ENCODE data around the gene WFIKKN2. TPM values are rescaled to one million over a fixed set of nuclear protein-coding genes. Genes with fewer than 3 reads are reported as not detected.

Gene WFIKKN2
- total RNA-seq, 1 experiment from 2014 or later: not detected

DNA sequence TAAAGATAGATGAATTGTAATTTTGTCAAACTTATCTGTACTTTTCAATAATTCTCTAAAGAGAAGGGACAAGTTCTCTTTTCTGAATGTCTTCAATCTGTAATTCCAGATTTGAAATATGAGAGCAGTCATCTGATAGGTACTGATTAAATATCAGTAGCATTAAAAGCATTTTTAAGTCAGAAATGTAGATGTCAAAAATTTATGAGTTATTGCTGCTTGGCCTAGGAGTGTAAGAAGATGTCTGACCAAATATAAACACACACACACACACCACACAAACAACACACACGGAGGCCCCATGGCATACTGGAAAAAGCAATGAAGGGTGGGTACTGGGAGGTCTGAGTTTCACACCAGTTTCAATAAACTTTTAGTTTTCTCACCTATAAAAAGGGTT lies 33.2 kb downstream of the WFIKKN2 start:
- no peak for DNase-seq
- Histone ChIP-seq H3K4me3 (ENCODE audit: low read depth, low read length) (peak overlapping the region; percentile 63), H3K4me1 (peaks cover 15% of the 10 kb centered on the region), H3K36me3 (ENCODE audit: control insufficient read depth, insufficient read depth, low read length) (peaks cover under 1% of the 10 kb centered on the region), H3K27me3 (replicated peaks; ENCODE audit: control insufficient read depth, insufficient read depth, low read length) (no peaks in the 10 kb centered on the region), H3K9me3 (no peaks in the 10 kb centered on the region)
- Mint-ChIP-seq H3K9me3 (ENCODE audit: unreplicated experiment) (no peaks in the 10 kb centered on the region), H3K4me3 (ENCODE audit: unreplicated experiment) (peak overlapping the region; percentile 79), H3K27me3 (ENCODE audit: insufficient read depth, unreplicated experiment) (no peaks in the 10 kb centered on the region), H3K36me3 (ENCODE audit: insufficient read depth, unreplicated experiment) (peaks cover 42% of the 10 kb centered on the region), H3K27ac (ENCODE audit: unreplicated experiment) (peak overlapping the region; percentile 95), H3K4me1 (ENCODE audit: low read depth, unreplicated experiment) (peaks cover 16% of the 10 kb centered on the region)
- ChIA-PET POLR2A (no interaction called here), CTCF (interaction anchor here (1.1 kb wide), 1 partner anchor 16 kb away, joined by 5 read pairs; no protein-coding TSS in a partner anchor)
- intact Hi-C loops (cut with micrococcal nuclease; ENCODE audit: unreplicated experiment): loop anchor here (5.0 kb wide), 2 partner anchors 284 to 299 kb away; partner anchors contain the start of genes NME1 and NME2
- no TSS peak for BruUV-seq (replicated peaks)
- TF ChIP-seq, protein P1, sequence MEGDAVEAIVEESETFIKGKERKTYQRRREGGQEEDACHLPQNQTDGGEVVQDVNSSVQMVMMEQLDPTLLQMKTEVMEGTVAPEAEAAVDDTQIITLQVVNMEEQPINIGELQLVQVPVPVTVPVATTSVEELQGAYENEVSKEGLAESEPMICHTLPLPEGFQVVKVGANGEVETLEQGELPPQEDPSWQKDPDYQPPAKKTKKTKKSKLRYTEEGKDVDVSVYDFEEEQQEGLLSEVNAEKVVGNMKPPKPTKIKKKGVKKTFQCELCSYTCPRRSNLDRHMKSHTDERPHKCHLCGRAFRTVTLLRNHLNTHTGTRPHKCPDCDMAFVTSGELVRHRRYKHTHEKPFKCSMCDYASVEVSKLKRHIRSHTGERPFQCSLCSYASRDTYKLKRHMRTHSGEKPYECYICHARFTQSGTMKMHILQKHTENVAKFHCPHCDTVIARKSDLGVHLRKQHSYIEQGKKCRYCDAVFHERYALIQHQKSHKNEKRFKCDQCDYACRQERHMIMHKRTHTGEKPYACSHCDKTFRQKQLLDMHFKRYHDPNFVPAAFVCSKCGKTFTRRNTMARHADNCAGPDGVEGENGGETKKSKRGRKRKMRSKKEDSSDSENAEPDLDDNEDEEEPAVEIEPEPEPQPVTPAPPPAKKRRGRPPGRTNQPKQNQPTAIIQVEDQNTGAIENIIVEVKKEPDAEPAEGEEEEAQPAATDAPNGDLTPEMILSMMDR (IDR thresholded peaks at IDR 0.05; ENCODE audit: insufficient read depth in 1 of 2, low read depth in 1 of 2, low read length in 1 of 2, severe bottlenecking in 1 of 2, unreplicated experiment in 1 of 2): no peak

DNA sequence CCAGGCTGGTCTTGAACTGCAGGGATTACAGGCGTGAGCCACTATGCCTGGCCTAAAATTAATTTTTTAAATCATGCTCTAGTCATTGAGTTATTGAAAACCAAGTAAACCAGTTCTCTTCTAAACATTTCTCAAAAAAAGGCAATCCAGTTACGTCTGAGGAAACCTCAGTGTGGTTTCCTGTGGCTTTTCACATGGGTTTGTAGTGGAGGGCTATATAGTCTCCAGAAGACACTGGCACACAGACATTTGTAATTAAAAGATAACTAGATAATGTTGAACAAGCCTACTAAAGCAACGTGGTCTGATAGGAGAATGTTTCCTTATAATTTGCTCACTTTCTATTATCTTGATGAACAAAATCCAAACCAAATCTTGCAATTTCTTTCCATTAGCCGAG lies 36.0 kb downstream of the WFIKKN2 start:
- ChIA-PET CTCF (interaction anchor here (1.2 to 1.6 kb wide), 3 partner anchors 13 to 79 kb away, joined by 4 to 6 read pairs (median 4); no protein-coding TSS in a partner anchor), POLR2A (interaction anchor here (2.5 kb wide), 1 partner anchor 13 kb away, joined by 9 read pairs; no protein-coding TSS in a partner anchor)
- Histone ChIP-seq H3K27me3 (replicated peaks; ENCODE audit: control insufficient read depth, insufficient read depth, low read length) (no peaks in the 10 kb centered on the region), H3K9me3 (no peaks in the 10 kb centered on the region), H3K36me3 (ENCODE audit: control insufficient read depth, insufficient read depth, low read length) (no peaks in the 10 kb centered on the region), H3K4me3 (ENCODE audit: low read depth, low read length) (no peak overlapping the region), H3K4me1 (peaks cover 8% of the 10 kb centered on the region)
- no peak overlapping the region for H3K4me3 Mint-ChIP-seq (ENCODE audit: unreplicated experiment)
- H3K4me1 Mint-ChIP-seq (ENCODE audit: low read depth, unreplicated experiment): peaks cover 5% of the 10 kb centered on the region
- H3K9me3 Mint-ChIP-seq (ENCODE audit: unreplicated experiment): no peaks in the 10 kb centered on the region
- no peak for DNase-seq
- peaks cover 18% of the 10 kb centered on the region for H3K36me3 Mint-ChIP-seq (ENCODE audit: insufficient read depth, unreplicated experiment)
- no TSS peak for BruUV-seq (replicated peaks)
- intact Hi-C loops (cut with micrococcal nuclease; ENCODE audit: unreplicated experiment): no loop called here
- no peak overlapping the region for H3K27ac Mint-ChIP-seq (ENCODE audit: unreplicated experiment)
- TF ChIP-seq, protein P1 (IDR thresholded peaks at IDR 0.05; ENCODE audit: insufficient read depth in 1 of 2, low read depth in 1 of 2, low read length in 1 of 2, severe bottlenecking in 1 of 2, unreplicated experiment in 1 of 2): no peak
- no peaks in the 10 kb centered on the region for H3K27me3 Mint-ChIP-seq (ENCODE audit: insufficient read depth, unreplicated experiment)

DNA sequence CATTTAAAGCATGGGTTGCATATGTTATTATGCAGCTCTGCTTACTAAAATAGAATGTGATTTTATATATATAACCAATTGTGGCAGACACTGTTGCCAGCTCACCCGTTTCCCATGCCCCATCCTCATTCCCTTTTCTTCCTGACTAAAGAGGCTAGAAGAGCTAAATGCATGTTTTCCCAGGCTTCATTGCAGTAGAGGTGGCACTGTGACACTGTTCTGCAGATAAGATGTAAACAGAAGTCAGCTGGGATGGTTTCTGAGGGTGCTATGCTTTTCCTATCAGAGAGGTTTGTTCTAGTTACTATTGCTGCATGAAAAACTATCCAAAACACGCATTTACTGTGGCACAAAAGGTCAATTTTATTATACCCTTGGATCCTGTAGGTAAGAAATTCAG lies 36.5 kb downstream of the WFIKKN2 start:
- Mint-ChIP-seq H3K27me3 (ENCODE audit: insufficient read depth, unreplicated experiment) (no peaks in the 10 kb centered on the region), H3K27ac (ENCODE audit: unreplicated experiment) (no peak overlapping the region), H3K4me3 (ENCODE audit: unreplicated experiment) (no peak overlapping the region), H3K4me1 (ENCODE audit: low read depth, unreplicated experiment) (peaks cover 5% of the 10 kb centered on the region), H3K36me3 (ENCODE audit: insufficient read depth, unreplicated experiment) (peaks cover 12% of the 10 kb centered on the region), H3K9me3 (ENCODE audit: unreplicated experiment) (no peaks in the 10 kb centered on the region)
- ChIA-PET POLR2A (interaction anchor here (2.5 kb wide), 1 partner anchor 12 kb away, joined by 9 read pairs; no protein-coding TSS in a partner anchor), CTCF (interaction anchor here (0.6 to 1.6 kb wide), 4 partner anchors 13 to 78 kb away, joined by 4 to 6 read pairs (median 4); no protein-coding TSS in a partner anchor)
- intact Hi-C loops (cut with micrococcal nuclease; ENCODE audit: unreplicated experiment): no loop called here
- no TSS peak for BruUV-seq (replicated peaks)
- H3K4me3 ChIP-seq (ENCODE audit: low read depth, low read length): no peak overlapping the region
- H3K4me1 ChIP-seq: peaks cover 8% of the 10 kb centered on the region
- no peaks in the 10 kb centered on the region for H3K36me3 ChIP-seq (ENCODE audit: control insufficient read depth, insufficient read depth, low read length)
- no peaks in the 10 kb centered on the region for H3K9me3 ChIP-seq
- no peaks in the 10 kb centered on the region for H3K27me3 ChIP-seq (replicated peaks; ENCODE audit: control insufficient read depth, insufficient read depth, low read length)
- TF ChIP-seq, protein P1 (IDR thresholded peaks at IDR 0.05; ENCODE audit: insufficient read depth in 1 of 2, low read depth in 1 of 2, low read length in 1 of 2, severe bottlenecking in 1 of 2, unreplicated experiment in 1 of 2): peak in 1 of 2 experiments; percentile 21
- no peak for DNase-seq
